HG02642 (cell line): ENCODE results near the gene PDGFRB.

Experiments used
- ATAC-seq: cut with Tn5 transposase; IDR thresholded peaks from one replicate; pipeline ENCODE4 v1.9.1; 2021; ENCODE audit warnings: mild to moderate bottlenecking; ENCODE audit not compliant: unreplicated experiment, poor library complexity

The PDGFRB gene

GRCh38 chr5:150147670-150148069 lies 8.0 kb downstream of the PDGFRB start:
- no peak for ATAC-seq

- ATAC-seq: no peak
Measured at GRCh38 chr5:150146862-150147601, 8.6 kb downstream of the PDGFRB start.

GRCh38 chr5:150146235-150146634 lies 9.4 kb downstream of the PDGFRB start:
- ATAC-seq: no peak

- no peak for ATAC-seq
Measured at GRCh38 chr5:150144879-150145278, 10.8 kb downstream of the PDGFRB start.

GRCh38 chr5:150144246-150144801 lies 11.3 kb downstream of the PDGFRB start:
- ATAC-seq: no peak

- no peak for ATAC-seq
Measured at GRCh38 chr5:150143350-150144245, 12.0 kb downstream of the PDGFRB start.

GRCh38 chr5:150142959-150143349 lies 12.7 kb downstream of the PDGFRB start:
- ATAC-seq: no peak

GRCh38 chr5:150142185-150142958 lies 13.3 kb downstream of the PDGFRB start:
- no peak for ATAC-seq

GRCh38 chr5:150141544-150142184 lies 14.0 kb downstream of the PDGFRB start:
- ATAC-seq: no peak

GRCh38 chr5:150140830-150141229 lies 14.8 kb downstream of the PDGFRB start:
- ATAC-seq: no peak

GRCh38 chr5:150139334-150139733 lies 16.3 kb downstream of the PDGFRB start:
- ATAC-seq: no peak

GRCh38 chr5:150138551-150139265 lies 16.9 kb downstream of the PDGFRB start:
- ATAC-seq: no peak

- ATAC-seq: no peak
Measured at GRCh38 chr5:150137997-150138396, 17.6 kb downstream of the PDGFRB start.

GRCh38 chr5:150137168-150137957 lies 18.3 kb downstream of the PDGFRB start:
- ATAC-seq: no peak

- ATAC-seq: no peak
Measured at GRCh38 chr5:150136305-150137167, 19.1 kb downstream of the PDGFRB start.

- no peak for ATAC-seq
Measured at GRCh38 chr5:150135557-150136304, 19.9 kb downstream of the PDGFRB start.

GRCh38 chr5:150134198-150134588 lies 21.5 kb downstream of the PDGFRB start:
- ATAC-seq: no peak
